ENCODE data around the gene ACCS.

The ACCS gene

GRCh38 chr11:44094260-44094868 is 28.3 kb downstream of the ACCS start:
- peak; percentile 84 to 86 for DNase-seq

GRCh38 chr11:44095506-44096359 is 29.7 kb downstream of the ACCS start, which contains the start of gene EXT2:
Gene EXT2 (plus strand): TSS chr11:44095678. CDS start chr11:44107713, 12,035 bp downstream.
- DNase-seq: peak; percentile 81 to 85

- no peak for DNase-seq
Measured at GRCh38 chr11:44096360-44097185, 30.5 kb downstream of the ACCS start.

GRCh38 chr11:44097821-44098220 is 31.8 kb downstream of the ACCS start:
- DNase-seq: no peak

DNA sequence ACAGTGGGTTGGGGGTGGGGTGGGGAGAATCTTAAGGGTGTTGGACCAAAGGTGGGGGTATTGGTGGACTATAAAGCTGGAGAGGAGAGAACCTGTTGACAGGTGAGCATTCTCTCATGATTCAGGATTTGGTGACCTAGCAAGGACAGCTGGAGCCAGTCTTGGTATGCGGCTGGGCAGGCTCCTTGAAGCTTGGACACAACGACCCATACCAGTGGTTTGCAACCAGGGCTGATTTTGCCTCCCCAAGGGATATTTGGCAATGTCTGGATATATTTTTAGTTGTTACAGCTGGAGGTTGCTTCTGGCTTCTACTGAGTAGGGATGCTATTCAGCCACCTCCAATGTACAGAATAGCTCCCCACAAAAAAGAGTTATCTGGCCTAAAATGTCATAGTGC is 35.0 kb downstream of the ACCS start:
- no peak for DNase-seq

DNA sequence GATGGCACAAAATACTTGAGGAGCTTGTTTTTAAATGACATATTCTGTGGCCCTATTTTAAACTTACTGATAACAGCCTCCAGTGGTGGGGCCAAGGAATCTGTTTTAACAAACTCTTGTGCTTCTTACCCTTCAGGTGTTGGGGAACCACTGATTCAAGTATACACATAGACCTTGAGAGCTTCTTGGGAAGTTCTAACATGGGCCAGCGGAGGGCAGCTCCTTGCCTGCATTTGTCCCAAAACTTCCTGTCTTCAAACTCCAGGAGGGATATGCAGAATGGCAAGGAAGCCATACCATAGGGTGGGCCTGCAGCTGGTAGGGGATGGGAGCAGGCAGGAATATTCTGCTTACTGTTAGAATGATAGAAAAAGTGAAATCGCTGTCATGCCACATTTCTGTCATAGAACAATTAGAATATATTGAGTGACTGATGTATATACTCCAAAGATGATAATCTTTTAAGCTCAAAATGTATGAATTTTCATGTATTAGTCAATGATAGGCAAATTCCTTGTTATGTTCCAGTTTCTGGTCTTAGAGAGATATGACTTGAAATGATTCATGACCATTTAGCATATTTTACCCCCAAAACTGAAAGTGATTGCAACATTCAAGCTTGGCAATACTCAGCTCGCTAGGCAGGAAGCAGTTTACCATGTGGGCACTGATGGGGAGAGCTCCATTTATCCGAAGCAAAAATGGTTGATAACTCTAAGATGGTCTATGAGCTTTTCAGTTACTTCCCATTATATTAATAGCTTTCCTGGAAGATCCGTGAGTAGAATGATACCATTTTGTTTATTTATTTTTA is 38.6 kb downstream of the ACCS start:
- DNase-seq: no peak

GRCh38 chr11:44108260-44108659 is 42.2 kb downstream of the ACCS start:
- DNase-seq: no peak

- DNase-seq: peak; percentile 38 to 50
Measured at GRCh38 chr11:44110231-44110679, 44.2 kb downstream of the ACCS start.

- DNase-seq: no peak
Measured at GRCh38 chr11:44112091-44112821, 46.2 kb downstream of the ACCS start.

DNA sequence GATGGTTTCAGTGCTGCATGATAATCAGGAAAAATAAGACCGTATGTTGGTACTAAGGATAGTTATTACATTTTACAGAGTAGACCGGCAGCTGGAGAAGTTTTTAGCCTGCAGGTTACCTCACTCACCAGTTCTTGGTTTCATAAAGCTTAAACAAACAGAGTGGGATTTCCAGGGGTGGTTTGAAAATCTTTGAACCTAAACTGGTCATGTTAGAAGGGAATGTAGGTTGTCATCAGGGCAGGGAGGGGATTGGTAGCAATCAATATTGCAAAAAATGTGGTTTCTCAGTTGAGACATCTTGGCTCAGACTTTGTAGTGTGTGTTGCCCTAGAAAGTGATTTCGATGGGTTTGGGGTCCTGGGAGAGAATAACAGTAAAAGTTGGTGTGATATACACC is 46.9 kb downstream of the ACCS start:
- no peak for DNase-seq

- no peak for DNase-seq
Measured at GRCh38 chr11:44113572-44113971, 47.5 kb downstream of the ACCS start.

DNA sequence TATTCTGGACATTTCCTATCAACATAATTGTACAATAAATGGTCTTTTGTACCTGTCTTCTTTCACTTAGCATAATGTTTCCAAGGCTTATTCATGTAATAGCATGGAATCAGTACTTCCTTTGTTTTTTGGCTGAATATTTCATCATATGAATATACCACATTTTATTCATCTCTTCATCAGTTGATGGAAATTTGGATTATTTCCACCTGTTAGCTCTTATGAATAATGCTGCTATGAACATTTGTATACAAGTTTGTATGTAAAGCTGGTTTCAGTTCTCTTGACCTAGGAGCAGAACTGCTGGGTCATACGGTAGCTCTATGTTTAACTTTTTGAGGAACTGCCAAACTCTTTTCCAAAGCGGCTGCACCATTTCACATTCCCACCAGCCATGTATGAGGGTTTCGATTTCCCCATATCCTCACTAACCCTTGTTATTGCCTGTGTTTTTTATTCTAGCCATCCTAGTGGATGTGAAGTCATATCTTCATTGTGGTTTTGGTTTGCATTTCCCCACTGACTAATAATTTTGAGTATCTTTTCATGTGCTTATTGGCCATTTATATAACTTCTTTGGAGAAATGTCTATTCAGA is 50.3 kb downstream of the ACCS start:
- no peak for DNase-seq

DNA sequence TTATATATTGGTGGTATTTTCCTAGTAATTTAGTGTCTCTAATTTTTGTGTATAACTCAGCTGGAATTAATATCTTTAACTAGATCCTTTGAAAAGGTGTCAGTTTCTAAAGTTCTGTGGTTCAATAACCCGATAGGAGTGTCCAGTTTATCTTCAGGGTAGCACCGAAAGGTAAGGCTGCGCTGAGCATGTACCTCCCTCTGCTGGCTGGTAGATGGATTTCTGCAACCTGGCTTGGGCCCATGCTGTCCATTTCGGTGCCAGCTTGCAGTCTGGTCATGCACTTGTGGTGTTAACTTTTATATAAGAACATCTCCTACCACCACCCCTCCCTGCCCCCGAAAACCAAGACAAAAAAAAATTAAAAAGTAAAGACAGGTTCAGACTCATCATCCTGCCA is 54.1 kb downstream of the ACCS start:
- no peak for DNase-seq

- DNase-seq: no peak
Measured at GRCh38 chr11:44125598-44125997, 59.5 kb downstream of the ACCS start.

- DNase-seq: no peak
Measured at GRCh38 chr11:44126304-44126703, 60.2 kb downstream of the ACCS start.

DNA sequence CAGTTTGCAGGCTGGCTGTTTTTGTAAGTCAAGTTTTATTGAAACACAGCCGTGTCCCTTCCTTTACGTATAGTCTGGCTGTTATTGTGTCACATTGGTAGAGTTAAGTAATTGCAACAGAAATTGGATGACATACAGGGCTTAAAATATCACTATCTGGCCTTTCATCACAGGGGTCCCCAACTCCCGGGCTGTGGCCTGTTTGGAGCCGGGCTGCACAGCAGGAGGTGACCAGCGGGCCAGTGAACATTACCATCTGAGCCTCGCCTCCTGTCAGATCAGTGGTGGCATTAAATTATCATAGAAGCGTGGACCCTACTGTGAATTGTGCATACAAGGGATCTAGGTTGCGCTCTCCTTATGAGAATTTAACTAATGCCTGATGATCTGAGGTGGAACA is 61.1 kb downstream of the ACCS start:
- DNase-seq: no peak

- DNase-seq: no peak
Measured at GRCh38 chr11:44128729-44129128, 62.7 kb downstream of the ACCS start.

DNA sequence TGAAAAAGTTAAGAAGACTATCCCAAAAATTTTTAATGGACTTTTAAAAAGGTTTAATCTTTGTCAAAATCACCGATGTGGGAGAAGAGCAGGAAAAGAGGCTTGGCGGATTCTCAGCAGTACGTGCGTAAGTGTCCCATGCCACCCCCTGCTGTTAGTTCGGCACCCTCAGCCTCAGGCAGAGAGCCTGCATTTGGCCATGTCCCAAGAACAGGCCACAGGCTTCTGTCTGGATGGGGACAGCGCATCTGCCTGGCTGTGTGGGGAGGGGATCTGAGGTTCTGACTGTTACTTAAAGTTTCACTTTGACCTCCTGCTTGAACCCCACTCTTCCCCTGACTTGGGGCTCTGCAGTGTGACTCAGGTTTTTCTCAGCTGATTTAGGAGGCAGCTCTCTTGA is 64.7 kb downstream of the ACCS start:
- no peak for DNase-seq

DNA sequence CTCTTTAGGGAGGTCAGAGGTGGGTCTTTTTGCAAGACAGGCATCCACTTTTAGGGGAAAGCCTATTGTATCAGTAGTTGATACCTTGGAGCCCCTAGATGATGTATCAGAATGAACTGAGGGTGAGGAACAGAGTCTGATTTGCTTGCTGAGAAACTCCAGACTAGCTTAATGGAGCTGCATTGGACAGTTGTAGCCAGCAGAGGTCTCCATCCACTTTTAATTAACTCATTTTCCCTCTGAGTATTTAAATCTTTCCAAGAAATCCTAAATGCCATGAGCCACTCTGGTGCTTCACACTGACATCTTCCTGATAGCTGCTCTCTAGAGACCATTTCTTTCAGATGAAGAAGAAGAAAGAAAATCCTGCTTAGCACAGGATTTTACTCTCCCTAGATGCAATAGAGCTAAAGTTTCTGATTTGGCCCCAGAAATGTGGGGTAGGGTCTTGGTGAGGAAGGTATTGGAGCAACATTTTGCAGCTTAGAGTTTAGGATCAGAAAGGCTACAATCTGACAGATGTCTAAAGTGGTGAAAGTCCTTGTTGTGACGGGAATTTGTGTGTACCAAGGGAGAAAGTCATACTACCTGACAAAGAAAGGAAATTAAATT is 67.4 kb downstream of the ACCS start:
- no peak for DNase-seq

Measured in activated CD4-positive, alpha-beta T cell treated with anti-CD3 and anti-CD28 coated beads for 4 hours (primary cell).